ENCODE data around the gene HMSD. TPM values are rescaled to one million over a fixed set of nuclear protein-coding genes. Genes with fewer than 3 reads are reported as not detected.

The HMSD gene
- total RNA-seq, 6 experiments from 2014 or later: 0.27 to 0.37 TPM; not detected in 4

GRCh38 chr18:63977040-63977439 lies 27.9 kb downstream of the HMSD start:
- ATAC-seq: no peak
- no peak overlapping the region for H3K27ac ChIP-seq
- no peaks in the 10 kb centered on the region for H3K9me3 ChIP-seq

GRCh38 chr18:63979409-63979920 lies 30.4 kb downstream of the HMSD start:
- intact Hi-C loops (cut with DNase I): no loop called here
- peak; percentile 69 to 87 (median 77) for ATAC-seq
- 5% methylated on average over 6 of the region's 6 CpGs for WGBS (ENCODE audit: insufficient coverage, low coverage, low lambda C conversion rate, missing lambda C conversion rate)
- Histone ChIP-seq H3K27ac (peak overlapping the region; percentile 19 to 40 (median 30)), H3K27me3 (no peaks in the 10 kb centered on the region), H3K4me3 (peak overlapping the region in 2 of 3 donors; percentile 6 to 14), H3K36me3 (peaks cover 0 to 15% (median 0%) of the 10 kb centered on the region in 4 donors), H3K4me1 (peaks cover 0 to 21% (median 3%) of the 10 kb centered on the region in 4 donors), H3K9me3 (no peaks in the 10 kb centered on the region)
- peak in 1 of 3 donors; percentile 58 for DNase-seq
- TF ChIP-seq POLR2A (IDR thresholded peaks at IDR 0.05): no peak
- TF ChIP-seq, protein P1, sequence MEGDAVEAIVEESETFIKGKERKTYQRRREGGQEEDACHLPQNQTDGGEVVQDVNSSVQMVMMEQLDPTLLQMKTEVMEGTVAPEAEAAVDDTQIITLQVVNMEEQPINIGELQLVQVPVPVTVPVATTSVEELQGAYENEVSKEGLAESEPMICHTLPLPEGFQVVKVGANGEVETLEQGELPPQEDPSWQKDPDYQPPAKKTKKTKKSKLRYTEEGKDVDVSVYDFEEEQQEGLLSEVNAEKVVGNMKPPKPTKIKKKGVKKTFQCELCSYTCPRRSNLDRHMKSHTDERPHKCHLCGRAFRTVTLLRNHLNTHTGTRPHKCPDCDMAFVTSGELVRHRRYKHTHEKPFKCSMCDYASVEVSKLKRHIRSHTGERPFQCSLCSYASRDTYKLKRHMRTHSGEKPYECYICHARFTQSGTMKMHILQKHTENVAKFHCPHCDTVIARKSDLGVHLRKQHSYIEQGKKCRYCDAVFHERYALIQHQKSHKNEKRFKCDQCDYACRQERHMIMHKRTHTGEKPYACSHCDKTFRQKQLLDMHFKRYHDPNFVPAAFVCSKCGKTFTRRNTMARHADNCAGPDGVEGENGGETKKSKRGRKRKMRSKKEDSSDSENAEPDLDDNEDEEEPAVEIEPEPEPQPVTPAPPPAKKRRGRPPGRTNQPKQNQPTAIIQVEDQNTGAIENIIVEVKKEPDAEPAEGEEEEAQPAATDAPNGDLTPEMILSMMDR (IDR thresholded peaks at IDR 0.05): peak; percentile 76 to 85 (median 81)

More at GRCh38 chr18:63977040-63977439, 27.9 kb downstream of the HMSD start:
- WGBS (ENCODE audit: insufficient coverage, low coverage, low lambda C conversion rate, missing lambda C conversion rate): 73% methylated on average over 2 of the region's 3 CpGs
- no peak for TF ChIP-seq POLR2A (IDR thresholded peaks at IDR 0.05)
- TF ChIP-seq, protein P1 (IDR thresholded peaks at IDR 0.05): no peak
- intact Hi-C loops (cut with DNase I): no loop called here
- no peak overlapping the region for H3K4me3 ChIP-seq
- H3K4me1 ChIP-seq: peaks cover 0 to 30% (median 6%) of the 10 kb centered on the region in 4 donors
- no peaks in the 10 kb centered on the region for H3K27me3 ChIP-seq
- no peaks in the 10 kb centered on the region for H3K36me3 ChIP-seq
- DNase-seq: no peak

- Histone ChIP-seq H3K36me3 (peaks cover 0 to 20% (median 0%) of the 10 kb centered on the region in 4 donors), H3K4me3 (peak overlapping the region in 1 of 3 donors; percentile 6), H3K4me1 (peaks cover 0 to 18% (median 2%) of the 10 kb centered on the region in 4 donors), H3K9me3 (no peaks in the 10 kb centered on the region), H3K27me3 (no peaks in the 10 kb centered on the region), H3K27ac (peak overlapping the region; percentile 19 to 40 (median 30))
- intact Hi-C loops (cut with DNase I): no loop called here
- DNase-seq (no peak), ATAC-seq (no peak)
- 21% methylated on average over 7 of the region's 7 CpGs for WGBS (ENCODE audit: insufficient coverage, low coverage, low lambda C conversion rate, missing lambda C conversion rate)
- no peak for TF ChIP-seq POLR2A (IDR thresholded peaks at IDR 0.05)
- TF ChIP-seq, protein P1 (IDR thresholded peaks at IDR 0.05): no peak
Measured at GRCh38 chr18:63980027-63980426, 30.9 kb downstream of the HMSD start.

DNA sequence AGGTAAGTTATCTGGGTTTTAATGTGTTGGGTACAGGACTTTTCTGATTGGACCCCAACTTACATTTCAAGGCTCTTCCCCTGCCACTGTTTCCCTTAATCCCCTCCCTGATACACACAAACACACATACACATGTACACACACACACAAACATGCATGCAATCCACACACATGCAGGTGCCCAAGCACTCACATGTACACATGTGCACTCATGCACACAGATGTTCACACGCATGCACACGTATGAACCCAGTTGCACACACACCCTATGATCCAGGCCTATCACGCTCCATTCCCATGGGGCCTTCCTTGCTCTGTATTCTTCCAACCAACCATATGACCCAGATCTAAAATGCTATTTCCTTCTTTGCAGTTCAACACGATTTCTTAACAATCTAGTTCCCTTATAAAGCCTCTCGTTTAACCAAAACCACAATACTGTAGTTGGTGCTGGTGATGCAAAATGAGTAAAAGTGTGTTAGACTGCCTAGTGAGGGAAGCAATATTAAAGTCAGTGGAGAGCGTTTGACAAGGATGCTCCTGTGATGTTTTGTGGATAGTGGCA lies 31.9 kb downstream of the HMSD start:
- peaks cover 0 to 13% (median 2%) of the 10 kb centered on the region in 4 donors for H3K4me1 ChIP-seq
- no peaks in the 10 kb centered on the region for H3K27me3 ChIP-seq
- WGBS (ENCODE audit: insufficient coverage, low coverage, low lambda C conversion rate, missing lambda C conversion rate): 77% methylated on average over 6 of the region's 6 CpGs
- peak overlapping the region in 1 of 3 donors; percentile 15 for H3K27ac ChIP-seq
- no peak for TF ChIP-seq POLR2A (IDR thresholded peaks at IDR 0.05)
- TF ChIP-seq, protein P1 (IDR thresholded peaks at IDR 0.05): no peak
- ATAC-seq (no peak), DNase-seq (no peak)
- H3K36me3 ChIP-seq: peaks cover 0 to 29% (median under 1%) of the 10 kb centered on the region in 4 donors
- intact Hi-C loops (cut with DNase I): no loop called here
- H3K9me3 ChIP-seq: no peaks in the 10 kb centered on the region
- H3K4me3 ChIP-seq: no peak overlapping the region
